Peyer's patch (tissue), 4 donors: ENCODE data around the gene EML1.

Experiments used
- CTCF ChIP-seq, 6 experiments: fragments of 450-650 bp in 4 of 6; fragments of 200-600 bp in 2 of 6; sonication (generic) in 1 of 6; IDR thresholded peaks; one replicate each; pipeline ENCODE4 v1.5.1; 2017 to 2019; ENCODE audit warnings: antibody characterized with exemption in 6 of 6, mild to moderate bottlenecking in 3 of 6, moderate library complexity in 1 of 6
- POLR2A ChIP-seq, 2 donors: fragments of 450-650 bp; IDR thresholded peaks; one replicate each; pipeline ENCODE4 v1.5.1; 2017; ENCODE audit warnings: antibody characterized with exemption in 2 of 2, mild to moderate bottlenecking in 2 of 2, moderate library complexity in 2 of 2

DNA sequence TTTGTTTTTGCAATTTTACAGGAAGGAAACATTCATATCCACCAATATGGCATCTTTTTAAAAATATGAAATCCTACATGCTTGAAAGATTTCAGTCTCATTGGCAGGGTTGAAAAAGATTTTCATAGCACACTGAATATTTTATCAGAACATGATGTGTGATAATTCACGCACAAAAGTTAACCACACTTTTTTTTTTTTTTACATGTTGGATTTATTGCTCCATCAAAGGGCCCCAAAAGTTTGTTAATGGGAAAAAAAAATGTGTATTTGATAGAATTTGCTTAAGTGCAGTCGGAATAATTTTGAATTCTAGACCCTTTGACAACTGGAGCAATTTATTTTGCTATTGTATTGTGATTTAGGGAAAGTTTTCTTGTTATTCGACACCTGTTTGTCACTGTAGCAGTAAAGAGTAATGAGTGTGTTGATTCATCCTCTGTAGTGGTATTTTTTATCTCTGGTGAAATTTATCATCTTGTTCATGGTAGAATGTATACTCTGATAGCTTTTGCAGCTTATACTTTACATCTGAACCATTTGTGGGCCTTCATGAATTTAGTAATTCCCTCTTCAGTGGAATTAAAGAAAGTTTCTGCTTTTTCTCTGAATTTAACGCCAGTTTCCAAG is 1.1 kb downstream of the EML1 start:
- TF ChIP-seq CTCF (IDR thresholded peaks at IDR 0.05) (no peak), POLR2A (IDR thresholded peaks at IDR 0.05) (no peak)
